ENCODE data around the gene PSMD5. TPM values are rescaled to one million over a fixed set of nuclear protein-coding genes. Genes with fewer than 3 reads are reported as not detected.

The PSMD5 gene
- total RNA-seq, 3 donors from 2014 or later = 30.1 to 46.9 (median 32.3) TPM

DNA sequence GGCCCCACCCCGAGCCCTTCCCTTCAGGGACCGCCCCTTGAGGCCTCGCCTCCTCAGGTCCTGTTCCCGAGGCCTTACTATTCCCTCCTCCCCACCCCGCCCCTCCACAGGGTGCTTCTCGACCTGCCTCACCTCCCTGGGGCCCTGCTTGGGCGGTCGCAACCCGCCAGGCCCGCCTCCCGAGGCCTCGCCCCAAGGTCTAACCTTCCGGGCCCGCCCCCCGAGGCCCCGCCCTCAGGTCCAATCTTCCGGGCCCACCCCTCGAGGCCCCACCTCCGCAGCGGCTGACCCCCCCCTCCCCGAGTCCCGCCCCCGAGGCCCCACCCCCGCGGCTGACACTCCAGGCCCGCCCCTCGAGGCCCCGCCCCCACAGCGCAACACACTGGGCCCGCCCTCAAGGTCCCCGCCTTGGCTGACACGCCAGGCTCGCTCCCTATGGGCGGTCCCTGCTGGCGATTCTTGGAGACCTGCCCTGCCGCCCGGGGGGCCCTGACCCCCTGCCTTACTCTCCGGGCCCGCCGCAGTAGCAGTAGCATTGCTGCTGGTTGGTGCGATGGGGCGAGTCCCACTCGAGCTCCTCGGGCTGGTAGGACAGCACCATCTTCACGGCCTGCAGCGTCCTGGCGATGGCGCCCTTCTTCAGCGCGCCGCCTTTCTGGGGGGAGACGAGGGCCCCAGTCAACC is 26.1 kb upstream of the PSMD5 start:
- DNase-seq (peak; percentile 99 to 100 (median 99)), ATAC-seq (peak; percentile 96)
- H3K4me1 ChIP-seq (ENCODE audit: low read depth) = peaks cover 9% of the 10 kb centered on the region
- intact Hi-C loops (cut with DNase I, micrococcal nuclease) = no loop called here
- H3K4me3 ChIP-seq = peak overlapping the region; percentile 40
- no peaks in the 10 kb centered on the region for H3K9me3 ChIP-seq
- H3K36me3 ChIP-seq (ENCODE audit: low read depth) = no peaks in the 10 kb centered on the region
- TF ChIP-seq, protein P1, sequence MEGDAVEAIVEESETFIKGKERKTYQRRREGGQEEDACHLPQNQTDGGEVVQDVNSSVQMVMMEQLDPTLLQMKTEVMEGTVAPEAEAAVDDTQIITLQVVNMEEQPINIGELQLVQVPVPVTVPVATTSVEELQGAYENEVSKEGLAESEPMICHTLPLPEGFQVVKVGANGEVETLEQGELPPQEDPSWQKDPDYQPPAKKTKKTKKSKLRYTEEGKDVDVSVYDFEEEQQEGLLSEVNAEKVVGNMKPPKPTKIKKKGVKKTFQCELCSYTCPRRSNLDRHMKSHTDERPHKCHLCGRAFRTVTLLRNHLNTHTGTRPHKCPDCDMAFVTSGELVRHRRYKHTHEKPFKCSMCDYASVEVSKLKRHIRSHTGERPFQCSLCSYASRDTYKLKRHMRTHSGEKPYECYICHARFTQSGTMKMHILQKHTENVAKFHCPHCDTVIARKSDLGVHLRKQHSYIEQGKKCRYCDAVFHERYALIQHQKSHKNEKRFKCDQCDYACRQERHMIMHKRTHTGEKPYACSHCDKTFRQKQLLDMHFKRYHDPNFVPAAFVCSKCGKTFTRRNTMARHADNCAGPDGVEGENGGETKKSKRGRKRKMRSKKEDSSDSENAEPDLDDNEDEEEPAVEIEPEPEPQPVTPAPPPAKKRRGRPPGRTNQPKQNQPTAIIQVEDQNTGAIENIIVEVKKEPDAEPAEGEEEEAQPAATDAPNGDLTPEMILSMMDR (IDR thresholded peaks at IDR 0.05) = no peak

DNA sequence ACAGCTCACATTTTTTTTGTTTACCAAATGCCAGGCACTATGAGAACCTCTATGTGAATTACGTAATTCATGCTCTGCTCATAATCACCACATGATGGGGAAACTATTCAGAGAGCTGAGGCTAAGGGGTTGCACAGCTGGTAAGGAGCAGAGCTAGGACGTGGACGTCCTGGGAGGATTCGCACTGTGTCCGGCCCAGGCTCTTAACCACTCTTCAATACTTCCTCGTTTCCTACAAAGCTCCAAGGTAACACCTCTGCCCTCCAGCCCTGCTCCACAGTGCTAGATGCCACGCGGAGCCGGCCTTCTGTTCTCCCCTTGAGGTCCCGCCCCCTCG is 25.6 kb upstream of the PSMD5 start:
- DNase-seq (no peak), ATAC-seq (no peak)
- H3K9me3 ChIP-seq = no peaks in the 10 kb centered on the region
- no peaks in the 10 kb centered on the region for H3K36me3 ChIP-seq (ENCODE audit: low read depth)
- H3K4me3 ChIP-seq = no peak overlapping the region
- H3K4me1 ChIP-seq (ENCODE audit: low read depth) = peaks cover 9% of the 10 kb centered on the region
- TF ChIP-seq, protein P1 (IDR thresholded peaks at IDR 0.05) = no peak
- intact Hi-C loops (cut with DNase I, micrococcal nuclease) = no loop called here

DNA sequence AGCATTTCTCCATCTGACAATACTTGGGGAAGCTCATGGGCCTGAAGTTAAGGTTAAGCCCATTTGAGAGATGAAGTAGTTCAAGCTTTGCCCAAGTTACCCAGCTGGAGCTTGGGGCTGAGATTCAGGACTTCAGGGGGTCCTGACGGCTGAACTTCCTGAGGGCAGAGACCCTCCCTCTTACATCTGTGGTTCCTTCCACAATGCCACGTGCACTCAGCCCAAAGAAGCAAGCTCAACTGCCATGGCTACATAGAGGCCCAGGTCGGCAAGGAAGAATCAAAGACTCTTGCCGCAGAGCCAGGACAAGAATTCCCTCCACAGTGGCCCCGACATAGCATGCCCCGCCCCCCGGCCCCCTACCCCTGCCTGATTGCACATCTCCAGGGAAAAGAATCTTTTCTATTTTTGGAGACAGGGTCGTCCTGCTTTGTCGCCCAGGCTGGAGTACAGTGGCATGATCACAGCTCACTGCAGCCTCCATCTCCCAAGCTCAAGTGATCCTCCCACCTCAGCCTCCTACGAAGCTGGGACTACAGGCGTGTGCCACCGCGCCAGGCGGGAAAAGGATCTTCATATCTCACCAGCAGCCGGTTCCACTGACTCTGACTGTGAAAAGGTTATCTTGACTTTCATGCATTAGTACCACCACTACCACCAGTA is 25.1 kb upstream of the PSMD5 start:
- no peak for ATAC-seq
- TF ChIP-seq, protein P1 (IDR thresholded peaks at IDR 0.05) = no peak
- DNase-seq = no peak
- Histone ChIP-seq H3K4me1 (ENCODE audit: low read depth) (peaks cover 9% of the 10 kb centered on the region), H3K9me3 (no peaks in the 10 kb centered on the region), H3K4me3 (no peak overlapping the region), H3K36me3 (ENCODE audit: low read depth) (no peaks in the 10 kb centered on the region)
- intact Hi-C loops (cut with DNase I, micrococcal nuclease) = no loop called here

DNA sequence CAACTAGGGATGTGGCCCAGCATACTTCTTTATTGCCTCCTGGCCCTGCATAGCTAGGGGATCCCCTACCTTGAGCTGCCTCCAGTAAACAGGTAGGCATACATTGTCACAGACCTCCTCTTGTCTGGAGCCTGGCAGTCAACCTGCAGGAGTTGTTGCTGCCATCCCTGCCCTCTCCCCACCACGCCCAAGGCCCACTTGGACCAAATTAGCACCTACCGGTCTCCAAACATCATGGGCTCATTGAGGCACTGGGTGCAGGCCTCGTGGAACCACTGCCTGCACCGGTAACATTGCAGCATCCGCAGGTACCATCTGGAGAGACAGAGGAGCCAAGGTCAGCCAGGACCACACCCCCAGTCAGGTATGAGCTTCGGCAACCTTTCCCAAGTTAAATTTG is 23.9 kb upstream of the PSMD5 start:
- DNase-seq = no peak
- Histone ChIP-seq H3K9me3 (no peaks in the 10 kb centered on the region), H3K36me3 (ENCODE audit: low read depth) (no peaks in the 10 kb centered on the region), H3K4me3 (no peak overlapping the region), H3K4me1 (ENCODE audit: low read depth) (peaks cover 9% of the 10 kb centered on the region)
- intact Hi-C loops (cut with DNase I, micrococcal nuclease) = no loop called here
- ATAC-seq = no peak
- TF ChIP-seq, protein P1 (IDR thresholded peaks at IDR 0.05) = no peak

DNA sequence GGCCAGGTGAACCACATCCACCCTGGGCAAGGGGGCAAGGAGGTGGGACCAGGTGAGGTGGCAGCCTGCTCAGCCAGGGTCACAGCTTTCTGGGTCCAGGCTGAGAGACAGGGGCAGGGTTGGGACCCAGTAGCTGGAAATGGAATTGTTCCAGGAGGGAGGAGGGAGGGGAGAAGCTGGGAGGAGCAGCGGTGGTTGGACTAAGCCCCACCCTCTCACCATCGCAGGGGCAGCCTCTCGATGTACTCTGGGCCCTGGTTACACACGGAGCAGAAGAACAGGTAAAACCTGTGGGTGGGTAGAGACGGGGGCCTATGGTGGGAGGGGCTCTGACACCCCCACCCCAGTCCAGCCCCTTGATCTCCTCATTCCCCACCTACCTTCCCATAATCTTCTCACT is 23.1 kb upstream of the PSMD5 start:
- Histone ChIP-seq H3K4me1 (ENCODE audit: low read depth) (peaks cover 9% of the 10 kb centered on the region), H3K4me3 (no peak overlapping the region), H3K36me3 (ENCODE audit: low read depth) (no peaks in the 10 kb centered on the region), H3K9me3 (no peaks in the 10 kb centered on the region)
- ATAC-seq = no peak
- TF ChIP-seq, protein P1 (IDR thresholded peaks at IDR 0.05) = no peak
- intact Hi-C loops (cut with DNase I, micrococcal nuclease) = no loop called here
- DNase-seq = no peak

Measured in mucosa of descending colon (tissue), 3 donors.